NCI-H1048 (cell line): ENCODE results near the gene PKHD1.
"Not testable (repeated sequence)": the region's sequence is repeated elsewhere in the genome, so short reads cannot be mapped to it uniquely, and the experiment has no call there.

Experiments
- DNase-seq: peaks from one replicate; lab custom pipeline; 2025; lab: John Stamatoyannopoulos, UW

The PKHD1 gene

DNA sequence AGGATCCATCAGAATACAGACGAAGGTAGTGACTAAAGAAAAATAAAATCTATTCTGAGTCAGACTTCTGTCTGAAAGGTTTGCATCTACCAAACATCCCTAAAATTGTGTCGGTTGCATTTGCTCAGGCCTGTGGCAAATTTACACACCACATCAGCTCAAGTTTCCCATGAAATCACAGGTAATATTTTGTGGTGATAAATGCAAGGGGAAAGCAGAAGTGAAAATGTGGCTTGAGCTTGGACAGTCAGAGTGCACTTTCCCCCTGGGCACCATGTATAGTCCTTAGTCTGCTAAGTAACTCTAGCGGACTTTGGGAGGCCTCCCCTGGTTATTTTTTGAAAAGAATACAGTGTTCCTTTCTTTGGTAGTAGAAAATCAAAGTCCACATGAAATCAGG is 159.1 kb downstream of the PKHD1 start:
- DNase-seq: no peak

DNA sequence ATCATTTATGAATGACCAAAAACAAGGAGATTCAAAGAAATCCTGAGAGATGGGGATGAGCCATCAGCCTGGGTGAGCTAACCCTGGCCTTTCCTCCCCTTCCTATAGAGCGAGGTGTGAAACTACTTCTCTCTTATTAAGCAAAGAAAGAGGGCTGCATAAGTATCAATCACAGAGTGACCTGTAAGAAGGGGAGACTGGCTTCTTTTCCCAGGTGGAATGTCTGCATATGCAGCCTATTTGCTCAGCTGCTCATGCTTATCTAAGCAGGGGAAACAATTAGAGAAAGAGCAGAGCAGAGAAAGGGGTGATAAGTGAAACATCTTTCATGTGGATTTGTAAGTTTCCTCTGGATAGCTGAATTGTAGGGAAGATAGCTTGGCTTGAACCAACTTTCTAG is 160.0 kb downstream of the PKHD1 start:
- no peak for DNase-seq

DNA sequence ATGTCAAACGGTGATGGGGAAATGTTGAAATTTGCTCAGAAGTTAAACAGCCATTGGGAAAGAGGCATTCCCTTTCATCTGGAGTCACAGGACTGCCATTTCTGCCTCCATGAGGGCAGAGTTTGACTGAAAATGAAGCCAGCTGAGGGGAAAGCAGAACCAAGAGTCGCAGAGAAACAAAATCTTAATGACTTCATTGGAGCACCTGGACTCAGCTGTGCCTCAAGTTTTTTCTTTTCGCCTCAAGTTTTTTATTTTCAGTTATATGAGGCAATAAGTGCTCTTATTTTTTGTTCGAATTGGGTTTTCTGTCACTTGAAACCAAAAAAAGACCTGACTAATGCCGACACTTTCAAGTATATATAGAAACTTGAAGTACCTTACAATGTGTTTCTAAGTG is 161.3 kb downstream of the PKHD1 start:
- DNase-seq: no peak

DNA sequence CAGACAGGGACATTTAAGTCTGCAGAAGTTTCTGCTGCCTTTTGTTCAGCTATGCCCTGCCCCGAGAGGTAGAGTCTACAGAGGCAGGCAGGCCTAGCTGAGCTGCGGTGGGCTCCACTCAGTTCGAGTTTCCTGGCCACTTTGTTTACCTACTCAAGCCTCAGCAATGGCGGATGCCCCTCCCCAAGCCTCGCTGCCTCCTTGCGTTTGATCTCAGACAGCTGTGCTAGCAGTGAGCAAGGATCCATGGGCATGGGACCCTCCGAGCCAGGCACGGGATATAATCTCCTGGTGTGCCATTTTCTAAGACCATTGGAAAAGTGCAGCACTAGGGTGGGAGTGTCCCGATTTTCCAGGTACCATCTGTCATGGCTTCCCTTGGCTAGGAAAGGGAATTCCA is 164.9 kb downstream of the PKHD1 start:
- not testable (repeated sequence) for DNase-seq

DNA sequence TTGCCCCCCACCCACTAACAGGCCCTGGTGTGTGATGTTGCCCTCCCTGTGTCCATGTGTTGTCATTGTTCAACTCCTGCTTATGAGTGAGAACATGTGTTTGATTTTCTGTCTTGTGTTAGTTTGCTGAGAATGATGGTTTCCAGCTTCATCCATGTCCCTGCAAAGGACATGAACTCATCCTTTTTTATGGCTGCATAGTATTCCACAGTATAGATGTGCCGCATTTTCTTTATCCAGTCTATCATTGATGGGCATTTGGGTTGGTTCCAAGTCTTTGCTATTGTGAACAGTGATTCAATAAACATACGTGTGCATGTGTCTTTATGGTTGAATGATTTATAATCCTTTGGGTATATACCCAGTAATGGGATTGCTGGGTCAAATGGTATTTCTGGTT is 169.1 kb downstream of the PKHD1 start:
- DNase-seq: not testable (repeated sequence)

DNA sequence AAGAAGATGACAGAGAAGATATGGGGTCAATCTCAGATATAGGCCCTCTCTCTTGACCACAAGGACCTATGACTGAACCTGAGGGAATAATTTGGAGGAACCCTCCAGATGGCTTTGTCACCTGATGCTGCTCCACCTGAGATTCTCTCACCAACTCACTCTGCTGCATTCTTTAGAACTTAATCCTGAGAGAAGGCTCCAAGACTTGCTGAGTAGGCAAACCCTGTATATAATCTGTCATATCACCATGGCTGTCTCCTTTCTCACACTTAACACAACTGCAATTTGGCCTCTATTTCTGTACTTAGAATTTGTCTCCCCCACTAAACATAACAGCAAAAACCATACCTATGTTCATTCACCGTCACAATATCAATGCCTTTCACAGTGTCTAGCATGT is 172.3 kb downstream of the PKHD1 start:
- DNase-seq: no peak

DNA sequence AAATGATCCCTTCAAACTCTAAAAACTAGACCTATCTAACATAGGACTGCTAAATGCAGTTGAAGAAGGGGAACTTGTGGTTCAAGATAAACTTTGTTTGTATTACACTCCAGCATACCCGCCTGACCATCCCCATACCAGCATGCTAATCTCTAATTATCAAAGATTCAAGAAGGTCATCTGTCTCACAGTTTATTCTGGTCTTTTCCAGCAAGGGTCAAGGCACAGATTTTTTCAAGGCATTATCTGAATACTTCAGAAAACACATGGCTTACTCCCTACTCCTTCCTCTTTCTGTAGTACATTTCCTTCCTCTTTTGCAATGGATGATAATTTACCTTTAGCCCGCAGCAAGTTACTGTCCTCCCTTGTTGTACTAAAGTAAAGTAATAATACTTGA is 174.1 kb downstream of the PKHD1 start:
- DNase-seq: no peak

DNA sequence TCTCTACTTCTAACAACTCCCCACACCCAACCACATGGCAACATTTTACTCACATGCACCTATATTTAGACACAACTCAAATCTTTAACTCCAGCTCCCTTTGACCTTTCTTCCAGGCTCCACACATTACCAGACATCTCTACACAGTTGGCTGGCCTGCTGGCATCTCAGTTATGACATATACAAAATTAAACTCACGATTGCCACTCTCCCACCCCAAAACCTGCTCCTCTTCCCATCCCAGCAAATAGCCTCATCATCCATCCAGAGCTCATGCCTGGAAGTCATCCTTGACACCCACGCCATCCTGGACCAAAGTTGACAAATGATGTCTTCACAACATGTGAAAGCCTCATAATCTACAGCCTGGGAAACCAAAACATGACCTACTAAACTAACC is 176.6 kb downstream of the PKHD1 start:
- no peak for DNase-seq

DNA sequence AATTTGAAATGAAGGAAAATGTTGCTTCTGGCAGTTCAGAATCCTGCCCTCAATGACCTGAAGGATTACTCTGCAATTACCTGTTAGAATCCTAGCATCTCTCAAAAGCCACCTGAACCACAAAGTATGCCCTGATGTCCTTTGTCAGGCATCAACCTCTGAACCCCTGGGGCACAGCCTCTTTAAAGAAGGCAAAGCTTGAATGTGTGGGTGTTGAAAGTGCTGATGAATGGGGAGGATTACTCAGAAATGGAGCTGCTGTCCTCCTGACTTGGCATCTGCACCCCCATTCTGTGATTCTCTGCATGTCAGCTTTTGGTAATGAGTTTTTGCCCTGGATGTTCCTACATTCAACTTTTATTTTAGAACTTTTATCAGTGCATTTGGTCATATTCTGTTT is 179.2 kb downstream of the PKHD1 start:
- no peak for DNase-seq

DNA sequence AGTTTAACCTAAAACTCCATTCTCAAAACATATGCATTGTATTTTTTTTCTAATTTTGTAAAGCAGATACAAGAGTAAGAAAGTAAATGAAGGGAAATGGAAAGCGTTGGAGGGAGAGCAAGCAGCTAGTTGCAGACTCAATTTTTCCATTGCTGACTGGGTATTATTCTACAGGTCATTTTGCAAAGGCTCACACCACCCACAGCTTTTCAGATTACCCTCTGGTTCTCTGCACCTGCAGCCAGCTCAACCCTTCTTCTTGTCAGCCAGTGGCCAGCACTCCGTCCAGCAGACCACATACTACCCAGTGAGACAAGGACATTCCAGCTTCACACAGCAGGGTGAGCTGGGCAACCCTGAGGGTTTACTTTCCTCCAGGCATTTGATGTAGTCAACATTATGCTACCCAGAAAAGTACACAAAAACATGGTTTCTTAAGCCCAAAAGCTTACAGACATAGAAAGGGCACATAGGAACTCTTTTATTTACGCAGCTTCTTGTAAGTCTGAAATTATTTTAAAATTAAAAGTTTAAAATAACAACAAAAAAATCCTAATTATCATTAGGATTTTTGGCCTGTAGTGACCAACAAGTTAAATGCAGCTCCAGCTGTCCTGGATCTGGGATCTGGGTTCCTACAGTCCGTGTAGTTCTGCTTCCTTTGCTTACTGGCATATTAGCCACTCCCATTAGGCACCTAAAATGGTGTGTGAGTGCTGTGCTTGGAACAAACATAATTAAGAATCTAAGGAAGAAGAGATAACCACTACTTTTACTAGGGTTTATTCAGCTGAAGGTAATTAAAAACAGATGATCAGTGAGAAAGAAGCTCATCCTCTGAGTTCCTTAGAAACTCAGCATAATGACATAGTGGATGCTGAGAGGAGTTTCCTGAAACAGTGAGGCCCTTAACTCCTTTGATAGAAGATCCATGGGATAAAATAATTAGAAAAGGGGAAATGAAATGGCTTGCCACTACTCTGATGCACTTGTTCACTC is 185.3 kb downstream of the PKHD1 start:
- no peak for DNase-seq

DNA sequence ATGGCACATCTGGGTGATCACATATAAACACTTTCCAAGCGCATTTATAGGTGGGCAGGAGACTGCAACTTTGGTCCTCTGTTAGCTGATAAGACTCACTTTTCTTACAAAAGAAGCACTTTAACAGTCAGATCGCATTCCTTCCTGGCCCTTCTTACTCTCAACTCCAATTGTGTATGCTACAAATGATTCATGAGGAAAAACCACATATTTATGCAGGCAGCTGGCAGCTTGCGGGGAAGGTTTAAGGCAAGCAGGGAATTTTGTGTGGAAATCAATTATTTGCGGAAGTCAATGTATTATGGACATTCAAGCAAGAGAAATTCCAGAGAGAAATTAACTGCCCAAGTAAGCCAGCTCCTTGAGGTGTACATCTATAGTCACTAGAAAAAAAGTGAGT is 194.0 kb downstream of the PKHD1 start:
- DNase-seq: no peak

DNA sequence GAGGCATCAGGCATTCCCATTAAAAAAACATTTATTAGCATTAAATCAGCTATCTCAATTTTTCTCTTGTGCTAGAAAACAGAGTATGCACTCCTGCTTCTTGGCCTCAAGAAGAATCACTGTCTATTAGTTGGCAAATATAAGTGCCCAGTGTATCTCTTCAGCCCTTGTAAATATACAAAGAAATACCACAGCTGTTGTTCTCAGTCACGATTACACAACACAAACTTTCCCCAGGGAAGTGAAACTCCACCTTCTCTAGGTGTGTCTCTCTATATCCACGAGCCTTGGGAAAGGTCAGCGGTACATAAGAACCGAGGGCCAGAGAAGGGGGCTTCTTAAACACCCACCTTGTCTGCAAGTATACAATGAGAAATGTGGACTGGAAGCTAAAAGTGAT is 194.7 kb downstream of the PKHD1 start:
- no peak for DNase-seq

DNA sequence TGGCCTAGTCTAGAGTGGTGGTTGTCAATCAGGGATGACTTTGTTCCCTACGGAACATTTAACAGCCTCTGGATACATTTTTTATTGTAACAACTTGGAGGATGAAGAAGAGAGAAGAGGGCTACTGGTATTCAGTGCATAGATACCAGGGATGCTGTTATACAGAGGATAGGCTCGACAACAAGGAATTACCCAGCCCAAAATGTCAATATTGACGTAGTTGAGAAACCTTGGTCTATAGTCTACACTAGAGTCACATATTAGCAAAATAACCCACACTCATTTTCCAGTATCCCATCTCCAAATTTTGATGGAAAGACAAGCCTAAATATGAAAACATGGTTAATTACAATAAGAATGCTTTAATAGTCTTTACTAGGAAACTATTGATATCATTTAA is 195.1 kb downstream of the PKHD1 start:
- DNase-seq: no peak

DNA sequence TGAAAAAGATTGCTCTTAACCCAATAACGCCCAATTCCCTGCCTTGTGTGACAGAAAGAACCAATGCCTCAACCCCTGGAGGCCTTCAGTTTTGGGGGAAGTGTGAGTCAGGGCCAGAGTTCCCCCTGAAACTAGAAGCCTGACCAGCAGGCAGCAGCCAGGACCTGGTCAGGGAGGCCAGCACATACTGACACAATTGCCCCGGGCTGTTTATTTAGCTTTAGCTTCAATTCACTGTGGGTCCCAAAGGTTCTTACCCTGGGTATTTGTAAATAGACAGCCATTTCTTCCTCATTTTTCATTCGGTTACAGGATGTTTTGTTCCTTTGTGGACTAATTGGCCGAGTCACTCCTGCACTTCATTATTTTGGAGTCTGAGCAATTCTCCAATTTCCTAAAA is 195.6 kb downstream of the PKHD1 start:
- DNase-seq: no peak

DNA sequence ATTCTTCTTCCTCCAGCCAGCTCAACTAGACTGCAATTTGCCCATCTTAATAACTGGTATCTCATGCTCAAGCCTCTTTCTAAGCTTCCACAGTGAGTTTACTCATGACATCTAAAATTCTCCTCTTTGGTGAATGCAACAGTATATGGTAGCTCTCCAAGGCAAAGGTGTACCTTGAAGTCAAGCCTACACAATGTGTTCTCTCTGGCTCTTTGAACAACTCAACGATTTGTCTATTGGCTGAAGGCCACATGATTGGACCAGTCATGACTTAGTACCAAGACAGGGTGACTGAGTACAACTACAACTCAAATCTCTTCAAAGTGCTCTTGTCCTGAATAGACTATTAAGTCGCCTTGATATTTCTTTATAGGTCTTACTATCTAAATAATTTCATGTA is 199.6 kb downstream of the PKHD1 start:
- no peak for DNase-seq

DNA sequence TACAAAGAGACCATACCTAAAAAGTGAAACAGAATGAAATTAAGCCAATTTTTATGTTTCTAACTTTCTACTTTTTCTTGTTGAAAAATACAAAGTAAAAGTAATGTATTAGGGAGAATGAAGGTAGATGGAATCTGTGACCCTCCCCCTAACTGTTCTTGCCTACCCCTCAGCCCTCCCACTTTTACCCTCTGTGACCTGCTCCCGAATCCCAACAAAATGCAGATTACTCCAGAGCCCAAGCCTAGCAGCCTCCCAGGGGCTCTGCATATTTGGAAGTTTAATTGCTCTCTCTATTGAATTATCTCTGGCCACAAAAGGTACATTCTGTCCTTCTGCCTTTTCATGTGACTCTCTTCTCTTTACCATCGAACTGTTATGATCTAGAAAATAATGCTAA is 201.5 kb downstream of the PKHD1 start:
- DNase-seq: no peak

DNA sequence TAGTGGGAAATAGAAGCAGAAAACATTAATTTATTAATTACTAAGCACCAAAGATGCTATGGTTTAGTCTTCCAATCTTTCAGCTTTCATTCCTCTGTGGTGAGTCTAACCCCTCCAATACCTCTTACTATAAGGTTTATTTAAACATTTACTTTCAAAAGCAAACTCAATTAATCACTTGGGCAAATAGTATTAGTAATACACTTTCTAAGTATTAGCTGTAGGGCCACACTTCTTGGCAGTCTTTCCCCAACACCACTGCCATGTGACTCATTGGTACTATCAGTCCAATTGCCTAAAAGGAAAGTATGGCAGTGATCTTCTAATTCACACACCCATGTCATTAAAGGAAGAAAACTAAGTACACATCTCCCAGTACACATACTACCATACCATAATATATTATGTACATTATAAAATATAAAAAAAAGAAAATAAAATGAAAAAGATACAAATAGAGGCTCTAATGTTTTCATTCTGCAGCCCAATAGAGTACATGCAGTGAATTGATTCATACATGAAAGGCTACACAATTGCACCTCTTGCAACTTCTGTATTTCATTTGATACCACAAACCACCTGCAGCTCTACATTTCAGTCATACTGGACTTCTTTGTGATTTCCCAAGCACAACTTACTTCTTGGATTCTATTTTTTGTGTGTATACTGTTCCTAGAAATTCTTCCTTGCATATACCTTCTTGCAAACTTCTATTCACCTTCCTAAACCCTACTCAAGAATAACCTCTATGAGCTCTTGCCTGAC is 218.6 kb downstream of the PKHD1 start:
- DNase-seq: no peak

DNA sequence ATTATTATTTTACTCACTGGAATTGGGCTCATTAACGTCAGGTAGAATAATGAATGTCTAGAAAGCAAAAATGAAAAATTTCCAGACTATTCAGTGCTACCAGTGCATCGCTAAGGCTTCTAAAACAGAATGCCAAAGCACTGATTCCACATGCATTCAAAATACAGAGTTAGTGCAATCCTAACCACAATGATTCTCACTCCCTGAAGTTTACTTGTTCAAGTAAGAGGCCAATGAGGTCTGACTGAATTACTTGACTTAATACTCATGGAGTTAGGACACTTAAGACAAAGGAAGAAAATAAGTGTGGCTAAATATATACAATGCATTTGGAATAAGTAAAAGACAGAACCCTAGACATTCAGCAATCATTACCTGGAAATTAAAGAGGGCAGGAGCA is 220.5 kb downstream of the PKHD1 start:
- DNase-seq: no peak

DNA sequence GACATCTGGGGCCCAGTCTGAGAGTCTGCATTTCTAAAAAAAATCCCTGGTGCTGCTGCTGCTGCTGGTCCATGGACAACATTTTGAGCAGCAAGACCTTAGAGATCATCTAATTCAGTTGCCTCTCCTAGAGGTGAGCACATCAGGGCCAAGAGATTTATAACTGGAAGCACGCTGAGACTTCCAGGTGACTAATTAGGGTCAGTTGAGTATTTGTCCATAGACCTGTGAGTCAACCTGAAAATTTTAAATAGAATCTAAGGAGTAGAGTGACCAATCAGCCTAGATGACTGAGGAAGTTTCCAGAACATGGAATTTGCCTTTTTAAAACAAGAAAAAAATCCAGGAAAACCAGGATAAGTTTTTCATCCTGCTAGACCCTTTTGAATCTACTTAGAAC is 221.4 kb downstream of the PKHD1 start:
- DNase-seq: no peak

DNA sequence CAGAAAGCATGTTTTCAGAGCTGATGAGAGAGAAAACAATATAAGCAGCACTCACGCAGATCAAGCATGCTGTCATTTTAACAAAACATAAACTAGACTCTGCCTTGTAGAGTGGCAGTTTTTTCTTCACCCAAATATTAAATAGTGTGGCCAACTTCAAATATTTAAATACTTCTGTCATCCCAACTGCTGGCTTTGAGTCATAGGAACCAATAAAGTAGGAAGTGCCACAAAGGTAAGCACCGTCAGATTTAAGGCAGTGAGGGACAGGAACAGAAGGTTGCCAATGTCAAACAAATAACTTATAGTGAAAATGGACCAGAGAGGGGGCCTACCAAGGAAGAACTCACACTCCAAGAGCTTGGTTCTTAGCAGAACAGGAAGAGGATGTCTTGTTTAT is 222.2 kb downstream of the PKHD1 start:
- no peak for DNase-seq

DNA sequence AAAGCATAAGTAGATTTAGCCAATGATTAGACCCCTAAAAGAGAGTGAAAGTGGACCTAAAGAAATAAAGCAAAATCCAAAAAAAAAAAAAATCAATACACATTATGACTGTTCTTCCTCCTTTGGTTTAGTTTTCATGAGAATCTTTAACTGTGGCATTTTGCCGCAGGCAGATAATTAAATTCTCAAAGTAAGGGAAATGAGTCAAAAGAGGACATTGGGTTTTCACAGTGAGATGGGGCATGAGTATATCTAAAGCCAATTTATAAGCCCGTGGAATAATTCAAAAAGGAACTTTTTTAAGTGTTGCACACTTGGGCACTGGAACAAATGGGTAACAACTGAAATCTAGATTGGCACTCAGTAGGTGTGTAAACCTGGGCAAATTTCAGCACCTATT is 230.3 kb downstream of the PKHD1 start:
- no peak for DNase-seq

DNA sequence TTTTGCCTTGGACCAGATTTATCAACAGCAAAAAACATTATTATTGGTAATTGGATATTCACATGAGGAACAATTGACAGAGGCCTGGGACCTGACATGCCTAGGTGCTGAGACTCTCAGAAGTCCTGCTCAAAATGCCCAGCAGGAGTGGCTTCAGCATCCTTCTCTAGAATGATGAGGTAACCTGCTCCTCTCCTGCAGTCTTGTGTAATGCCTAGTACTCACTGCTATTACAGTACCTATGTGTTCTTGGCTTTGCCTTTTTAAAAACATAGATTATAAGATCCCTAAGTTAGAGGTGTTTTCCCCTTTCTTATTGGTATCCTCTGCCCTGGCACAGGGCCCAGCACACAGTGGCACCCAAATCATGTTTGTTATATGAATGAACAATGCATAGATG is 230.9 kb downstream of the PKHD1 start:
- DNase-seq: no peak
